GM21528 (cell line): Measurements from ENCODE around the gene TCF4.
A peak's percentile ranks its signal among the peaks of the same experiment; 100 is the strongest.

Source experiments
- ATAC-seq: cut with Tn5 transposase; IDR thresholded peaks from one replicate; pipeline ENCODE4 v1.9.1; 2021; ENCODE audit warnings: mild to moderate bottlenecking, moderate library complexity; ENCODE audit not compliant: unreplicated experiment, low FRiP score

The TCF4 gene

GRCh38 chr18:55338978-55339650, 248.9 kb downstream of the TCF4 start:
- no peak for ATAC-seq

- no peak for ATAC-seq
Observed at GRCh38 chr18:55337908-55338521, 250.0 kb downstream of the TCF4 start.

- no peak for ATAC-seq
Observed at GRCh38 chr18:55337138-55337537, 250.9 kb downstream of the TCF4 start.

GRCh38 chr18:55336438-55337100, 251.4 kb downstream of the TCF4 start:
- no peak for ATAC-seq

- no peak for ATAC-seq
Observed at GRCh38 chr18:55334875-55335274, 253.1 kb downstream of the TCF4 start.

GRCh38 chr18:55331301-55331700, 256.7 kb downstream of the TCF4 start:
- no peak for ATAC-seq

- ATAC-seq: no peak
Observed at GRCh38 chr18:55328301-55328700, 259.7 kb downstream of the TCF4 start.

- no peak for ATAC-seq
Observed at GRCh38 chr18:55327454-55327853, 260.5 kb downstream of the TCF4 start.

GRCh38 chr18:55326134-55326533, 261.9 kb downstream of the TCF4 start:
- no peak for ATAC-seq

- ATAC-seq: no peak
Observed at GRCh38 chr18:55324166-55324565, 263.8 kb downstream of the TCF4 start.

- no peak for ATAC-seq
Observed at GRCh38 chr18:55323051-55323994, 264.7 kb downstream of the TCF4 start.

- ATAC-seq: peak; percentile 73
Observed at GRCh38 chr18:55322178-55322735, 265.7 kb downstream of the TCF4 start.

GRCh38 chr18:55321265-55322177, 266.5 kb downstream of the TCF4 start:
- peak; percentile 73 for ATAC-seq

- ATAC-seq: no peak
Observed at GRCh38 chr18:55320424-55321264, 267.3 kb downstream of the TCF4 start.

GRCh38 chr18:55319459-55320193, 268.4 kb downstream of the TCF4 start:
- no peak for ATAC-seq

GRCh38 chr18:55318951-55319441, 269.0 kb downstream of the TCF4 start:
- ATAC-seq: no peak

- no peak for ATAC-seq
Observed at GRCh38 chr18:55317864-55318263, 270.1 kb downstream of the TCF4 start.

- ATAC-seq: no peak
Observed at GRCh38 chr18:55317324-55317723, 270.7 kb downstream of the TCF4 start.
